Stimulated activated CD4-positive, alpha-beta T cell treated with anti-CD3 and anti-CD28 coated beads, Interleukin-4, amount 100 ng/mL, for 48 hours (primary cell): ENCODE data around the gene TWSG1.
"Not testable (repeated sequence)": the region's sequence is repeated elsewhere in the genome, so short reads cannot be mapped to it uniquely, and the experiment has no call there.

Experiments
- DNase-seq, 2 donors: peaks; one replicate each; pipeline ENCODE4 v3.0.0-alpha.2; 2020; ENCODE audit warnings: low read depth in 2 of 2

Gene TWSG1

DNA sequence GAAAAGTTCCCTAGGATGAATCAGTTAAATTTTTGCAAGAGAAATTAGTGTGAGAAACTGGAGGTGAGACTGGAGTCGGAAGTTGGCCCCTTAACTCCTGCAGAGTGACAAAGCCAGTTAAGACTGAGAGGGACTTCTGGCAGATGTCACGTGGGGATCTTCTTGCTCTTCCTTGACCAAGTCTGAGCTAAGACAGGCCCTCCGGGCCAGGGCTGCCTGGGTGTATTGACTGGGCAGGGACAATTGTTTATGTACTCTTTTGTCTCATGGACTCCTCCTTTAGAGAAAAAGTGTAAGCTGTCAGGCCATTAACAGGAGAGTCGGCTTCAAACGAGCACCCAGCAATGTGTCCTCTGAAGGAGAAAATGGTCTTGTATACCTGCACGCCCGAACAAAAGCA is 92.2 kb downstream of the TWSG1 start:
- DNase-seq, result no peak

DNA sequence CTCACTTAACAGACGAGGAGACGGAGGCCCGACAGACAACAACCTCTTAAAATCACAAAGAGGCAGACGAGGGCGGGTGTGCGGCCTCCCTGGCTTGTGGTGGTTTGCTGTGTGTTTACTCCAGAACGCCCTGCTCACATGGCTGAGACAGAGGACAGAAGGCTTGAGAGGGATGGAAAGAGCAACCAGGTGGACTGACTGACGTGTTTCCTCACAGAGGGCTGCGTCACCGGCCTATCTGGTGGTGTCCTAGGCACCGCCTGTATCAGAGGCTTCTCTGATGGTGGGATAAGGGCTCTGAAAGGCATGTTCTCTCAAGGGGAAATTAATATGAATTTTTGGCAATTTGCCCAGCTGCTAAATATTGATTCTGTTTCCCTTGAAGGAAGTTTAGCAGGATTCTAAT is 93.7 kb downstream of the TWSG1 start:
- DNase-seq, result no peak

DNA sequence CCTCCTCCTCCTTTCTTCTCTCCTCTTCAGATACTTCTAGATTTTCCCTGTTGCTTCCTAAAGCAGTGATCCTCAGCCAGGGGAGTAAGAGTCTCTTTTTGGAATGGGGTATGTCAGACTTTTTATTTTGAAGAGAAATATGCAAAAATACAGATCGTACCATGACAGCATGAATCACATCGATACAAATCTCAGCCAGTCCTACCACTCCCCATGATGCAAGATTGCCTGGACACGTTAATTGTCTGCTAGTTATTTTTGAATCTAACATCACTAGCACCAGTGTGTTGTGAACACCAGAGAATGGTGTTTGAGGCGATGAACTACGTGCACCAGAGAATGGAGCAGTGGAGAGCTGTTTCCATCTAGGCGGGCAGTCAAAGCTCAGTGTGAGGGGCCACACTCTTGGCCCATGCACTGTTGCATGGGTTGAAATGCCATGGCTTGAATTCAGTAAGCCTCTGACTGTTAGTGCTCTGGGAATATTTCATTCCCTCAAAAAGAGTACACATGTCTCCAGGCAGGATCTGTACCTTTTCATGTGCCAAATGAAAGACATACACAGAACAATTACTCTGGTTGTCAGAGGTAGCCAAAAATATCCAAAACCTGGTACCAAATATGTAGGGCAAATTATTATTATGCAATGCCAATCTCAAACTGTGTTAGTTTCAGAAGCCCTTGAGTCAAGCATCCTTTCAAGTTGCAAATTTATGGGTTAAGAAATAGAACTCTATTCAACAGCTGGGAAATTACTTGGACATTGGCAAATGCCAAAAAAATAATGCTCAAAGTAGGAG is 94.5 kb downstream of the TWSG1 start:
- no peak for DNase-seq

DNA sequence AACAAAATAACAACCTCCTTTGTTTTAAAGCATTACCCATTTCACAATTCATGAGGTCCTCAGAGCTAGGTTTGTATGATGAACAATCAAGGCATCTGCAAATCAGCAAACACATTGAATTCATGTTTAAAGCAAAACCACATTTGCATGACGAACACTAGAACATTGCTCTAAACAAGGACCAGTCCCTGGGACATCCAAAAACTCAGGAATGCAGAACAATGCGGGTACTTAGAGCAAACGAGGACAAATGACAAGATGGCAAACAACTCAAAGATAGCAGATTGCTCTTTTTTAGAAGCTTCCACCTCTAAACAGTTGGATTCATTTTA is 95.1 kb downstream of the TWSG1 start:
- no peak for DNase-seq

DNA sequence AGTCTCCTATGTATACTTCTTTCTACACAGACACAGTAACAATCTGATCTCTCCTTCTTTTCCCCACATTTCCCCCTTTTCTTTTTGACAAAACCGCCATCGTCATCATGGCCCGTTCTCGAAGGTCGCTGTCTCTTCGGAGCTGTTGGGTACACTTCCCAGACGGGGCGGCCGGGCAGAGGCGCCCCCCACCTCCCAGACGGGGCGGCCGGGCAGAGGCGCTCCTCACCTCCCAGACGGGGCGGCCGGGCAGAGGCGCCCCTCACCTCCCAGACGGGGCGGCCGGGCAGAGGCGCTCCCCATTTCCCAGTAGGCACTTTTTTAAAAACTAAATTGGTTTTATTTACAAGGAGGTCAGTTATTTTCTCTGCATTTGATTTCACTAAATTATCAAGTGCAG is 95.7 kb downstream of the TWSG1 start:
- not testable (repeated sequence) for DNase-seq

DNA sequence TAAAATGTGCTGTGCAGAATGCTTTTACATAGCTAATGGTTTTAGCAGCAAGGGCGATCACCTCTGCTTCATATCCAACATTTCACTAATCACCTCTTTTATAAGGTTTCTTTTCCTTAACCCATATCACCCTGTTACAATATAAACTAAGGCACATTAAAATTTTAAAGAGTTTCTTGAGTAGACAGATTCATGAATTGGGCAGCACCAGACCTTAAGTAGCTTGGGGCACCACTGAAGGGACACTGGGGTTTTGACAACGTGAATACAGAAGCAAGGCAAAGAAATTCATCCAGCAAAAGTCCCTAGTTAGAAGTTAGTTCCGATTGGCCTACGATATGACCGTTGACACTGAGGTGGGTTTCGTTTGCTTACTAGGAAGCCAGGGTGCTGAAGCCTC is 96.7 kb downstream of the TWSG1 start:
- DNase-seq, result no peak

DNA sequence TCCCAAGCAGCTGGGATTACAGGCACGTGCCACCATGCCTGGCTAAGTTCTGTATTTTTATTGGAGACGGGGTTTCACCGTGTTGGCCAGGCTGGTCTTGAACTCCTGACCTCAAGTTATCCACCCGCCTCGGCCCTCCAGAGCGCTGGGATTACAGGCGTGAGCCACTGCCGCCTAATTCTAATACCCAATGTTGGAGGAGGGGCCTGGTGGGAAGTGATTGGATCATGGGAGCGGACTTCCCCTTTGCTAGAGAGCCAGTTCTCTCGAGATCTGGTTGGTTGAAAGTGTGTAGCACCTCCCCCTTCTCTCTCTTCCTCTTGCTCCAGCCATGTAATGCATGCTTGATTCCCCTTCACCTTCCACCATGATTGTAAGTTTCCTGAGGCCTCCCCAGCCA is 98.5 kb downstream of the TWSG1 start:
- DNase-seq, result not testable (repeated sequence)

DNA sequence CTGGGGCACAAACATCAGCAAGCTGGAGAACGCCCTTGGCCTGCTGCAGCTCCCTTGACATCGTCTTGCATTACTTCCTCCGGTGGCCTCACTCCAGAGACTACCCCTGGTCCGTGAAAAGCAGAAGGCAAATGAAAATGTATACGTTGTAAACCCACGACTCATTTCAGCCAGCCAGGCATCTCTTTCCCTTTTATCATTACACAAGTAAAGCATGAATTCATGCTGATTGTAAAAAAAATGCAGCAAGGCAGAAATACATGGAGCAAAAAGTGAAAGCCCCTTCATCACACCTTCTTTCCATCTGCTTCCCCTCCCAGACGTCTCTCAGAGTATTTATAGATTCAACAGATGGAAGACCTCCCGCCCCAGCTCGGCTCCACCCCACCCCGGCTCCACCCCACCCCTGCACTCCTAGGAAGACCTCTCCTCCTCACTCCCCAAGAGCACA is 99.1 kb downstream of the TWSG1 start:
- no peak for DNase-seq

DNA sequence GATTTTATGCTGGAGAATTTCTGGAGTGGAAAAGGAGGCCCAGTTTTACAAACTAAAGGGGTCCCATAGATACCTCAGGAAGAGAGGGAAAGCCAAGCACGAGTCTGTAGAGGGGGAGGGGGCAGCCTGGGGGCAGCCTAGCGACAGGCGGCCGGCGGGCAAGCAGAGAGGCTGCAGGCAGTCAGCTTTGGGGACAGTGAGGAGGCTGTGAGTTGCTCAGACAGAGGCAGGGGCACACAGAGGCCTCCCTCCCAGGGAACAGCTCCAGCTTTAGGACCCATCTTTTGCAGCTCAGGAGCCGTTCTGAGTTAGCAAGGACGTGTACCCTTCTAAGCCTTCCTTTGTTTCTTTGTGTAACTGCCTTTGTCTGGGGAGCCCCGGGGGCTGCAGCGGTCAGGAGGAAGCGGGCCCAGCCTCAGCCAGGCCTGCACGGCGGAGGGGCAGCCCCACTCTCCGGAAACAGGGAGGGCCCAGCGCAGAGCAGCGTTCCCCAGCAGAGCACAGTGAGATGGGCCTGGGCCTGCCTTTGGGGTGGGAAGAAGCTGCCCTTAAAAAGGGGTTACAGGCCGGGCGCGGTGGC is 99.6 kb downstream of the TWSG1 start:
- no peak for DNase-seq

DNA sequence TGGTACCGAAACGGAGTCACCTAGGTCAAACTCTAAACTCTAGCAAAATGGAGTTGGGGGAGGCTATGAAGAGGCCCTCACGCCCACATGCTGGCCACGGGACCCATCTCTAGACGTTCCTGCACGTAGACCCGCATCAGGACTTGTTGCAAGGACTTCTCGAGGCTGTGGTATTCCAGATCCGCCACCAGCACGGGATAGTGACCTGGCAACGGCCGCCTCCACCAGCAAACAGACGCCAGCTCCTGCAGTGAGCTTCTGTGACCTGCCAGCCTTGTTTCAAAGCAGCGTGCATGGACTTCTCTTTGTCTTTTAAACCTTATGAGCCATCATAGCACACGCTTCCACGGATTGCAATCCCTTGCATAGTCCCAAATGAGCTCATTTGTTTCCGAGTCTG is 100.5 kb downstream of the TWSG1 start:
- no peak for DNase-seq

DNA sequence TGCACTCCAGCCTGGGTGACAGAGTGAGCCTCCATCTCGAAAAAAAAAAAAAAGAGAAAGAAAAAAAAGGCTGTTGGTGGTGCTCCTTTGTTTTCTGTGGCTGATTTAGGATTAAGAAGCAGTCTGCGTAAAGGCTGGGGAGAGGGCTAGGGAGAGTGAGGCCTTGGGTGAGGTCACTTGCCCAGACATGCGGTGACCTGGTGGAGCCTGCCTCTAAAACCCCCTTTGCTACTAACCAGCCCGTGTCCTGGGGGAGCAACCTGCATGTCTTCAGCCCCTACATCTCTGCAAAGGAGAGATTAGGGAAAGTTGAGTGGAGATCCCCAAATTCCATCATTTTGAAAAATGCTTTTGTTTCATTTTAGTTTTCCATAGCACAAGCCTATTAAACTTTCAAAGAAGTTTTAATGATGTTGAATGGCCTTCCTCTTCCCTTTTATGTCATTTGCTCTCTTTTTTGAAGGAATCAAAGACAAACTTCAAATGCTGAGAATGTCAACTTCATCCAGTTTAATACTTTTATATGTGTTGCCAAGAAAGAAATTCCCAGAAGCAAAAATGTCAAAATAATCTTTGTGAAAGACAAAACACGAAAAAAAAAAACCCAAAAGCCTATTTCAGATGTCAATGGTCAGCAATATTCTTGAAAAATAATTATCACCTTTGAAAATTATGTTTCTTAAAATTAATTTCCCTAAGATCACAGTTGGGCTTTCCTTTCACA is 101.8 kb downstream of the TWSG1 start:
- no peak for DNase-seq

DNA sequence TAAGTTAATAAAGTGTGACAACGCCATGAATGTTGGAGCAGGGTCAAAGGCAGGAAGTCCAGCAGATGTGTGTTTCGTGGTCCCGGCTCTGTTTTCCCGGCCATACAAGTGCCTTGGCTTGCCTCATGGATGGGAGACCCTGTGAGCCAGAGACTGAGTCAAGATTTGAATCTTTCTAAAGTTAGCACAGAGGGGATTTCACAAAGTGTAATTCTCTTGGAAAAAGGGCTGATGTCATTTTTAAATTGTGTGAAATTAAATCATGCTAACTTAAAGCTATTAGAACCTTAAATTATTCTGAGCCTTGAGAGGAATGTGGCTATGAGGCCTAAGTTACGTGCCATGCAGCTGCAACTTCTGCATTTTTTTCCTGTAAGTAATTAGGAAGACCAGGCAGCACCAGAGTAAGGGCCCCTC is 102.5 kb downstream of the TWSG1 start:
- DNase-seq, result no peak

DNA sequence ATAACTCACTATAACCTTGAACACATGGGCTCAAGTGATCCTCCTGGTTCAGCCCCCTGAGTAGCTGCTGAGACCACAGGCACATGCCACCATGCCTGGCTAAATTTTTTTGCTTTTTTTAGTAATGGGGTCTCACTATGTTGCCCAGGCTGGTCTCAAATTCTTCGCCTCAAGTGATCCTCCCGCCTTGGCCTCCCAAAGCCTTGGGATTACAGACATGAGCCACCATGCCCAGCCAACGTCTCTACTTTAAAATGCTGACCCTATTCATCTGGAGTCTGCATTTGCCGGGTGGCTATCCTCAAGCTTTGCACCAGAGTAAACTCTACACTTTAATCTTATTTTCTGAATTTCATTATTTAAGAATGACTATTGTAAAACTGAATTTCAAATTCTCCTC is 103.1 kb downstream of the TWSG1 start:
- no peak for DNase-seq

DNA sequence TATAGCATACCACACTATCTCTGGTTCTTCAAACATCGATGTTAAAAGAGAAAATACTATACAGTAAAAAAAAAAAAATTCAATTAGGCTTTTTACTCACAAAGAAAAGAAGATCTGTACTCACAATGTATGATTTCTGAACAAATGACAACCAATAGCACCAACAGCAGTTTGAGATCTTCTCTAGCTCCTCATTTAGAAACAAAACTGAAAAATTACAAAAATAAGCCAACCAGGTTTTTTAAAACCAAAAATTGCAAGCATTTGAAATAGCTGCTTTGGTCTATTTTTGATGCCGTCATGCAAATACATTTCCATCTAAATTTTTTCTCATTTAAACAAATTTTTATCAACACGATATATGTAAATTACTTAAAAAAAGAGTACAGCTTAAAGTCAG is 106.5 kb downstream of the TWSG1 start:
- DNase-seq, result no peak

DNA sequence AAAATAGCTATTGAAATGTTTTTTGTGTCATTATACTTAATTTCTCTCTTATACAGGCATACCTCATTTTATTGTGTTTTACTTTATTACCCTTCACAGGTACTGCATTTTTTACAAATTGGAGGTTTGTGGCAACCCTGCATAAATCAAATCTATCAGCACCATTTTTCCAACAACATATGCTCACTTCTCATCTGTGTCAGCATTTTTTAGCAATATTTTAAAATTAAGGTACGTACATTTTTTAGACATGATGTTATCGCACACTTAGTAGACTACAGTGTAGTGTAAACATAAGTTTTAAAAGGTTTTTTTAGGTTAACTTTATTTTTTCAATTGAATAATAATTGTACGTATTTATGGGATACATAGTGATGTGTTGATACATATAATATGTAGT is 110.0 kb downstream of the TWSG1 start:
- DNase-seq, result no peak

DNA sequence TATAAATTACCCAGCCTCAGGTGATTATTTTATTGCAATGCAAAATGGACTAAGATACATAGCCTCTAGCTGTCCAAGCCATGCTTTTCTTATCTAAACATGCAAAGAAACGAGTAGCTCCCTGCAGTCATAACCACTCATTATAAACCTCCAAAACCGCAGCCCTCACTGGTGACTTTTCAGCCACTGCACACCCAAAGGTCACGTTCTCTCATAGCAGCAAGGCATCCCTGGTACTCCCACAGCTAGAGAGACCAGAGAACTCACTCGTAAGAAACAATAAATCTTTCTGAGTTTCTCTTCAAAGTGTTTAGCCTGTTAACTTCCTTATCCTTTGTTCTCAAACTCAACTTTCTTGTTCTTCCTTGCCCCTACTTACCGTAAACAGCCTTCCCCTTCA is 112.3 kb downstream of the TWSG1 start:
- DNase-seq, result no peak

DNA sequence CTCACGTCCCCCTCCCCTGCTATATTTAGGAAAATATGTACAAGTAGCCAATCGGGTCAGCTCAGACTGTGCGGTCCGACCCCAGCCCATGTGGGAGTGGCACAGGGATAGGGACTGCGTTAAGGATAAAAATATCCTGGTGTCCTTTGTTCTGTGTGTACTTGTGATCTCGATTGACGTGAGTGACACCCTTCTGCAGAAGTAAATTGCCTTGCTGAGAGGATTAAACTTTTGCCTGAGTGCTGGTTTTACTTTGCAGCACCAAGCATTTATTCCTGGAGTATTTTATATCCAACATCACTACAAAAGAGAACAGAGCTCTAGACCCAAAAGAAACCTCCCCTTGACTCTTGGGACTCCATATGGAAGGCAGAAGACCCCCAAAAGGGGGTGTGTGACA is 112.8 kb downstream of the TWSG1 start:
- no peak for DNase-seq

DNA sequence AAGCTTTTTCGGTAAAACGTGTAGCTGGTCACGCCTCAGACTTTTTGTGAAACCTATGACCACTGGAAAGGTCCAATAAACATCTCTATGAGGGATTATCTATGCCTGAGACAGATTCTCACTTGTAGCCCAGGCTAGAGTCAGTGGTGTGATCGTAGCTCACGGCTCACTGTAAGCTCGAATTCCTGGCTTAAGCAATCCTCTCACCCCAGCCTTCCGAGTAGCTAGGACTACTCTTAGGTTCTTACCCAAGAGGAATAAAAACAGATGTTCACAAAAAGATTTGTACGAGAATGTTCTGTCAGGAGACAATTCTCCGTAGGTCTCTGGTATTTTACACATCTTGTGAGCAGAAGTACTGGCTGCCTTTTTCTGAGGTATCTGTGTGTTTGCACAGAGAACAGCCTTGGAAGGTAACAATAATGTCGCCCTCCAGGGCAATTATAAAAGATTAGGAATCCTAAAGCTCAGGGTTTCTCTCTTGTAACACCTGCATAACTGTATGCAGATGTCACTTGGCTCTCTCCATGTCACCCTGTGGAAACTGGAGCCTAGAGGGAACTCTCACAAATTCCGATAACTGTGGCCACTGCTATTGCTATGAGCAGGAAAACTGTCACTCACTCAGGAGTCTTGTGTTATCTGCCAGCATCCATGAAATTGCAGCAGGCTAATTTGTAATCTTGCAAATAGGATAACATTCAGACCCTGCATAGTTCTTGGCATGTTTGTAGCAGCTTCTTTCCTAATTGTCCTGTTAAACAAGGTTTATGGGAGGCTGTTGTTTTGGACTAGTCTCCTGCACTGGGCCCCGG is 115.2 kb downstream of the TWSG1 start:
- no peak for DNase-seq

DNA sequence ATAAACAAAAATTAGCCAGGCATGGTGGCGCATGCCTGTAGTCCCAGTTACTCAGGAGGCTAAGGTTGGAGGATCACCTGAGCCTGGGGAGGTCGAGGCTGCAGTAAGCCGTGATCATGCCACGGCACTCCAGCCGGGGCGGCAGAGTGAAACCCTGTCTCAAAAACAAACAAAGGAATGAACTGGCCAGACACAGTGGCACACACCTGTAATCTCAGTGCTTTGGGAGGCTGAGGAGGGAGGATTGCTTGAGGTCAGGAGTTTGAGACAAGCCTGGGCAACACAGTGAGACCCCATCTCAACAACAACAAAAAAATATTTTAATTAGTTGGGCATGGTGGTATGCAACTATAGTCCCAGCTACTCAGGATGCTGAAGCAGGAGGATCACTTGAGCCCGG is 116.3 kb downstream of the TWSG1 start:
- DNase-seq, result not testable (repeated sequence)
